K562 (cell line): ENCODE results near the gene RAB40AL.

ENCODE experiments used
- MTA3 ChIP-seq: fragments of 450-650 bp; formaldehyde crosslinking; IDR thresholded peaks from 2 replicates; pipeline ENCODE4 v1.6.1; 2017; ENCODE audit warnings: mild to moderate bottlenecking, borderline replicate concordance
- NRF1 ChIP-seq, 2 experiments: fragments of 450-650 bp; IDR thresholded peaks in 1 of 2; conservative IDR thresholded peaks in 1 of 2; 2 replicates each; pipeline ENCODE4 v1.6.1; 2014; ENCODE audit warnings: mild to moderate bottlenecking in 2 of 2

DNA sequence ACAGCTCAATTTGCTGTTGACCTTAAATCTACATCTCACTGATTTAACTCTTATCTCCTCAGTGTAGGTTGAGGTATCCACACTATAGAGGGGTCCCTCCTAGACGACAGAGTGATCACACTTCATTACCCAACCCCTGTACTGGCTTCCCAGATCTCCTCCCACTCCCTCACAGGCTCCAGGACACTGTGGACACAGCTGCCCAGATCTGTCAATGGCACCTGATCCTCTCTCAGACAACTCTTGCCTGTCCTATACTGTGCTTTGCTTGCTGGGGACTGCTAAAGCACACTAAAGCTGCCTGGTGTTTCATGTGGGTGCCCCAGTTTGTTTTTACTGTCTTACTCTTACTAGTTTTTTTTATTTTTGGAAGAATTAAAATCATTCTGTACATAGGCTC is 27.9 kb downstream of the RAB40AL start:
- TF ChIP-seq NRF1 (conservative IDR thresholded peaks at IDR 0.05 in 1 of 2, IDR thresholded peaks at IDR 0.05 in 1 of 2), result no peak
- no peak for TF ChIP-seq MTA3
